H9 (cell line): ENCODE results near the gene RAPGEF6. TPM values are rescaled to one million over a fixed set of nuclear protein-coding genes. Genes with fewer than 3 reads are reported as not detected.

Experiments used
- DNase-seq: peaks from one replicate; pipeline ENCODE4 v3.0.0-alpha.2; 2017
- H2AFZ ChIP-seq: one replicate; pipeline ENCODE4 v1.6.1; 2013; ENCODE audit warnings: mild to moderate bottlenecking, low read length, control low read depth, moderate library complexity
- H2AK5ac ChIP-seq: 2 replicates; pipeline ENCODE4 v1.6.1; 2013; ENCODE audit warnings: low read length, control low read depth, mixed read lengths; ENCODE audit not compliant: insufficient read length
- H2BK120ac ChIP-seq: one replicate; pipeline ENCODE4 v1.6.1; 2013; ENCODE audit warnings: low read depth, mild to moderate bottlenecking, low read length, control low read depth, inconsistent platforms; ENCODE audit not compliant: poor library complexity, severe bottlenecking
- H2BK12ac ChIP-seq: 2 replicates; pipeline ENCODE4 v1.6.1; 2013; ENCODE audit warnings: low read length, control low read depth, mixed read lengths, low read depth; ENCODE audit not compliant: insufficient read length
- H2BK15ac ChIP-seq: 2 replicates; pipeline ENCODE4 v1.6.1; 2013; ENCODE audit warnings: low read depth, low read length, control low read depth
- H2BK20ac ChIP-seq: one replicate; pipeline ENCODE4 v1.6.1; 2013; ENCODE audit warnings: low read depth, mild to moderate bottlenecking, low read length, control low read depth, inconsistent platforms; ENCODE audit not compliant: poor library complexity, severe bottlenecking
- H2BK5ac ChIP-seq: 2 replicates; pipeline ENCODE4 v1.6.1; 2013; ENCODE audit warnings: low read length, control low read depth, mixed read lengths; ENCODE audit not compliant: insufficient read length
- H3K14ac ChIP-seq: 2 replicates; pipeline ENCODE4 v1.6.1; 2013; ENCODE audit warnings: low read length, control low read depth; ENCODE audit not compliant: insufficient read depth
- H3K18ac ChIP-seq: 2 replicates; pipeline ENCODE4 v1.6.1; 2013; ENCODE audit warnings: low read depth, mild to moderate bottlenecking, mixed read lengths, low read length, control low read depth; ENCODE audit not compliant: insufficient read length
- H3K23ac ChIP-seq: 2 replicates; pipeline ENCODE4 v1.6.1; 2013; ENCODE audit warnings: low read length, control low read depth, mixed read lengths, low read depth; ENCODE audit not compliant: insufficient read length
- H3K23me2 ChIP-seq: 2 replicates; pipeline ENCODE4 v1.6.1; 2013; ENCODE audit warnings: low read depth, mild to moderate bottlenecking, mixed read lengths, low read length, control low read depth; ENCODE audit not compliant: insufficient read length, poor library complexity, severe bottlenecking
- H3K27ac ChIP-seq: 2 replicates; pipeline ENCODE4 v1.5.1; 2013; ENCODE audit warnings: low read length, control low read depth, mixed read lengths, low read depth; ENCODE audit not compliant: insufficient read length
- H3K27me3 ChIP-seq: 2 replicates; pipeline ENCODE4 v1.6.1; 2013; ENCODE audit warnings: low read length, control low read depth, inconsistent platforms; ENCODE audit not compliant: insufficient read depth
- H3K4ac ChIP-seq: 2 replicates; pipeline ENCODE4 v1.6.1; 2013; ENCODE audit warnings: low read depth, mild to moderate bottlenecking, control low read depth, inconsistent platforms, low read length, moderate library complexity
- H3K4me1 ChIP-seq: 2 replicates; pipeline ENCODE4 v1.6.1; 2013; ENCODE audit warnings: low read length, control low read depth, inconsistent platforms; ENCODE audit not compliant: insufficient read depth
- H3K4me2 ChIP-seq: 2 replicates; pipeline ENCODE4 v1.6.1; 2013; ENCODE audit warnings: low read length, control low read depth, mixed read lengths; ENCODE audit not compliant: insufficient read length, insufficient read depth
- H3K56ac ChIP-seq: 2 replicates; pipeline ENCODE4 v1.6.1; 2013; ENCODE audit warnings: low read depth, mild to moderate bottlenecking, mixed read lengths, low read length, control low read depth; ENCODE audit not compliant: insufficient read length
- H3K79me1 ChIP-seq: 2 replicates; pipeline ENCODE4 v1.6.1; 2013; ENCODE audit warnings: low read depth, mild to moderate bottlenecking, moderate library complexity, low read length, control low read depth, inconsistent platforms; ENCODE audit not compliant: insufficient read depth, poor library complexity, severe bottlenecking
- H3K79me2 ChIP-seq: 2 replicates; pipeline ENCODE4 v1.6.1; 2013; ENCODE audit warnings: low read length, control low read depth, inconsistent platforms; ENCODE audit not compliant: insufficient read depth
- H3K9ac ChIP-seq: 2 replicates; pipeline ENCODE4 v1.6.1; 2013; ENCODE audit warnings: low read length, control low read depth, mixed read lengths; ENCODE audit not compliant: insufficient read length; ENCODE audit errors: extremely low read depth
- H3K9me3 ChIP-seq: one replicate; pipeline ENCODE4 v1.6.1; 2013; ENCODE audit warnings: low read depth, low read length, inconsistent platforms; ENCODE audit not compliant: control insufficient read depth
- H3T11ph ChIP-seq: one replicate; pipeline ENCODE4 v1.6.1; 2013; ENCODE audit warnings: mild to moderate bottlenecking, low read length, control low read depth, inconsistent platforms
- H4K20me1 ChIP-seq: one replicate; pipeline ENCODE4 v1.6.1; 2013; ENCODE audit not compliant: control insufficient read depth, insufficient read length, insufficient read depth
- H4K5ac ChIP-seq: 2 replicates; pipeline ENCODE4 v1.6.1; 2013; ENCODE audit warnings: low read depth, mild to moderate bottlenecking, mixed read lengths, low read length, control low read depth; ENCODE audit not compliant: insufficient read length
- H4K8ac ChIP-seq: replicated peaks from 2 replicates; pipeline ENCODE4 v1.6.1; 2013; ENCODE audit warnings: low read length, control low read depth, mixed read lengths, low read depth; ENCODE audit not compliant: insufficient read length
- H4K91ac ChIP-seq: 2 replicates; pipeline ENCODE4 v1.6.1; 2013; ENCODE audit warnings: low read depth, mild to moderate bottlenecking, moderate library complexity, mixed read lengths, low read length, control low read depth; ENCODE audit not compliant: insufficient read length
- H3K27ac Mint-ChIP-seq, 3 experiments: 2 replicates in 2 of 3; 3 replicates in 1 of 3; pipeline ENCODE4 v1.8.0; 2020 to 2021; ENCODE audit warnings: mixed read lengths in 3 of 3, mild to moderate bottlenecking in 1 of 3, moderate library complexity in 1 of 3
- H3K27me3 Mint-ChIP-seq: 2 replicates; pipeline ENCODE4 v1.8.0; 2021; ENCODE audit warnings: low read depth, mild to moderate bottlenecking, moderate library complexity, mixed read lengths
- H3K36me3 Mint-ChIP-seq, 3 experiments: 2 replicates in 2 of 3; 3 replicates in 1 of 3; pipeline ENCODE4 v1.8.0; 2020 to 2021; ENCODE audit warnings: low read depth in 3 of 3, mixed read lengths in 3 of 3; ENCODE audit not compliant: insufficient read depth in 1 of 3
- H3K4me1 Mint-ChIP-seq, 2 experiments: 2 replicates each; pipeline ENCODE4 v1.8.0; 2020; ENCODE audit warnings: mixed read lengths in 2 of 2
- H3K4me3 Mint-ChIP-seq, 2 experiments: 2 replicates in 1 of 2; 3 replicates in 1 of 2; pipeline ENCODE4 v1.8.0; 2020 to 2021; ENCODE audit warnings: mild to moderate bottlenecking in 2 of 2, mixed read lengths in 2 of 2, moderate library complexity in 1 of 2
- H3K9me3 Mint-ChIP-seq, 2 experiments: 2 replicates in 1 of 2; 3 replicates in 1 of 2; pipeline ENCODE4 v1.8.0; 2020; ENCODE audit warnings: mild to moderate bottlenecking in 2 of 2, mixed read lengths in 2 of 2, moderate library complexity in 1 of 2
- WGBS: extraction: QIAGEN DNeasy Blood & Tissue Kit; methylation state at CpG from one replicate; pipeline ENCODE4 v1.1.7; 2013; ENCODE audit warnings: missing lambda C conversion rate, low lambda C conversion rate, mixed read lengths; ENCODE audit not compliant: insufficient read length; ENCODE audit errors: extremely low coverage; 5-methylcytosine and 5-hydroxymethylcytosine counted together
- total RNA-seq: library from RNA; stranded (reverse); gene quantifications from 2 replicates; pipeline ENCODE4 v1.2.1, GENCODE V29; 2021
- TF ChIP-seq, protein P1 (sequence below): fragments of 200-600 bp; sonication (generic); conservative IDR thresholded peaks from 3 replicates; pipeline ENCODE4 v1.8.0; 2021; ENCODE audit warnings: antibody characterized with exemption, mild to moderate bottlenecking

Gene RAPGEF6
- total RNA-seq, 1 experiment from 2014 or later = 19.7 TPM

DNA sequence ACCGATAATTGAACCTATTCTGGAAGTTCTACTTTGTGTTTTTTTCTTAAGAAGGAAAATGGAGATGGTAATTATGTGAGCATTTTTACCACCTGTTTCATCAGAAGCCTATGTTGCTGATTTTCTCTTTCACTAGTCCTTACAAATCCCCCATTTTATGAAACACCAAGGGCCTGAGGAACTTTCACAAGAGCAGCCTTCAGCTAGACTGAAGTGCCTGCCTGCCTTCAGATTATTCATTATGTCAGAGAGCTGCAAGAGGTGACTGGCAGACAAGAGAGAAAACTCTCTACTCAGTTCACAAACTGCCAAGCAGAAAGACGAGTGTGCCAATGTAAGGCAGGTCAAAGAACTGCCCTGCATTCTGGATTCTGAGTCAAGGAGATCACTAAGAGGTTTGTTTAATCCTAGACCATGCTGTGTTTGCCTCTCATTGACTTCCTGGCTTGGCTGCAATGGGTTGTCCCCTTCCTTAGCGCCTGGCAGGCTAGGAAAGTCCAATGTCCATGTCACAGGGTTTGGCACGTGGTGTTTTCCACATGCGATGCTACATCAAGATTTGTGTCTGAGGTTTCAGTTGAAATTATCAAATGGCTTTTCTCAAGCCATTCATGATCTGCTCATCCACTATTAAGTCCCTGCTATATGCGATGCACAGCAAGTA is 227.9 kb downstream of the RAPGEF6 start:
- no peak for DNase-seq
- H2BK12ac ChIP-seq = no peak overlapping the region
- H3K23ac ChIP-seq = no peak overlapping the region
- no peak overlapping the region for H2AK5ac ChIP-seq
- H2BK20ac ChIP-seq = no peak overlapping the region
- H2BK5ac ChIP-seq = no peak overlapping the region
- no peak overlapping the region for H3K4ac ChIP-seq
- Mint-ChIP-seq H3K4me3 (no peak overlapping the region), H3K27ac (peak overlapping the region in 1 of 3 experiments; percentile 72; a peak in 1 of 7 replicates), H3K36me3 (peaks cover 17 to 36% (median 30%) of the 10 kb centered on the region in 3 experiments), H3K4me1 (no peaks in the 10 kb centered on the region), H3K9me3 (peaks cover 9 to 10% of the 10 kb centered on the region in 2 experiments), H3K27me3 (no peaks in the 10 kb centered on the region)
- H3K18ac ChIP-seq = no peak overlapping the region
- no peaks in the 10 kb centered on the region for H3K4me1 ChIP-seq
- H3K56ac ChIP-seq = no peak overlapping the region
- no peak overlapping the region for H2BK120ac ChIP-seq
- no peak overlapping the region for H3T11ph ChIP-seq
- no peak overlapping the region for H4K5ac ChIP-seq
- H3K27me3 ChIP-seq = no peaks in the 10 kb centered on the region
- H3K79me2 ChIP-seq = no peaks in the 10 kb centered on the region
- no peaks in the 10 kb centered on the region for H3K9me3 ChIP-seq
- H4K8ac ChIP-seq = no peak overlapping the region
- no peak overlapping the region for H3K4me2 ChIP-seq
- no peak overlapping the region for H4K91ac ChIP-seq
- no peaks in the 10 kb centered on the region for H3K79me1 ChIP-seq
- no peak overlapping the region for H3K14ac ChIP-seq
- no peak overlapping the region for H2BK15ac ChIP-seq
- no peak overlapping the region for H3K9ac ChIP-seq
- H3K23me2 ChIP-seq = no peaks in the 10 kb centered on the region
- no peaks in the 10 kb centered on the region for H4K20me1 ChIP-seq
- TF ChIP-seq, protein P1, sequence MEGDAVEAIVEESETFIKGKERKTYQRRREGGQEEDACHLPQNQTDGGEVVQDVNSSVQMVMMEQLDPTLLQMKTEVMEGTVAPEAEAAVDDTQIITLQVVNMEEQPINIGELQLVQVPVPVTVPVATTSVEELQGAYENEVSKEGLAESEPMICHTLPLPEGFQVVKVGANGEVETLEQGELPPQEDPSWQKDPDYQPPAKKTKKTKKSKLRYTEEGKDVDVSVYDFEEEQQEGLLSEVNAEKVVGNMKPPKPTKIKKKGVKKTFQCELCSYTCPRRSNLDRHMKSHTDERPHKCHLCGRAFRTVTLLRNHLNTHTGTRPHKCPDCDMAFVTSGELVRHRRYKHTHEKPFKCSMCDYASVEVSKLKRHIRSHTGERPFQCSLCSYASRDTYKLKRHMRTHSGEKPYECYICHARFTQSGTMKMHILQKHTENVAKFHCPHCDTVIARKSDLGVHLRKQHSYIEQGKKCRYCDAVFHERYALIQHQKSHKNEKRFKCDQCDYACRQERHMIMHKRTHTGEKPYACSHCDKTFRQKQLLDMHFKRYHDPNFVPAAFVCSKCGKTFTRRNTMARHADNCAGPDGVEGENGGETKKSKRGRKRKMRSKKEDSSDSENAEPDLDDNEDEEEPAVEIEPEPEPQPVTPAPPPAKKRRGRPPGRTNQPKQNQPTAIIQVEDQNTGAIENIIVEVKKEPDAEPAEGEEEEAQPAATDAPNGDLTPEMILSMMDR = no peak
- WGBS = no CpG with 5 or more reads among the region's 6 CpGs
- H3K27ac ChIP-seq = no peak overlapping the region
- H2AFZ ChIP-seq = no peak overlapping the region
